HCT116 (cell line): ENCODE results near the gene SHISA4.

ENCODE experiments used
- CTCF ChIP-seq, 3 experiments: fragments of 200-600 bp in 1 of 3; sonication (generic) in 1 of 3; IDR thresholded peaks in 2 of 3; conservative IDR thresholded peaks in 1 of 3; 2 replicates each; pipeline ENCODE4 v1.5.1; 2012 to 2017; ENCODE audit warnings: low read depth in 2 of 3, low read length in 2 of 3, antibody characterized with exemption in 1 of 3, borderline replicate concordance in 1 of 3, control low read depth in 1 of 3, mild to moderate bottlenecking in 1 of 3, mixed read lengths in 1 of 3, mixed run types in 1 of 3, moderate library complexity in 1 of 3; ENCODE audit not compliant: insufficient read depth in 1 of 3
- EZH2 ChIP-seq: fragments of 200-600 bp; sonication (generic); IDR thresholded peaks from 2 replicates; pipeline ENCODE4 v1.6.1; 2017; ENCODE audit warnings: antibody characterized with exemption, mixed run types
- POLR2A ChIP-seq: IDR thresholded peaks from 2 replicates; pipeline ENCODE4 v1.7.0; 2011; ENCODE audit warnings: borderline replicate concordance; ENCODE audit not compliant: insufficient read depth, insufficient read length; ENCODE audit errors: extremely low read depth
- POLR2AphosphoS5 ChIP-seq: IDR thresholded peaks from 2 replicates; pipeline ENCODE4 v1.6.1; 2011; ENCODE audit warnings: mild to moderate bottlenecking, low read depth, low read length, moderate library complexity
- SIN3A ChIP-seq: IDR thresholded peaks from 2 replicates; pipeline ENCODE4 v1.6.1; 2012; ENCODE audit warnings: low read depth
- YY1 ChIP-seq: IDR thresholded peaks from 2 replicates; pipeline ENCODE4 v1.6.1; 2011; ENCODE audit warnings: low read length, low read depth, moderate library complexity, mild to moderate bottlenecking; ENCODE audit not compliant: insufficient replicate concordance; ENCODE audit errors: extremely low read depth
- TF ChIP-seq, protein P1 (sequence below): IDR thresholded peaks from 2 replicates; pipeline ENCODE4 v1.6.1; 2012

- TF ChIP-seq POLR2AphosphoS5 (no peak), CTCF (IDR thresholded peaks at IDR 0.05 in 2 of 3, conservative IDR thresholded peaks at IDR 0.05 in 1 of 3; ENCODE audit: borderline replicate concordance in 1 of 3, insufficient read depth in 1 of 3, low read depth in 2 of 3, low read length in 2 of 3) (peak; percentile 15 to 61 (median 31); a peak in 3 of 6 replicates), POLR2A (no peak), EZH2 (no peak), SIN3A (no peak), YY1 (no peak)
- TF ChIP-seq, protein P1, sequence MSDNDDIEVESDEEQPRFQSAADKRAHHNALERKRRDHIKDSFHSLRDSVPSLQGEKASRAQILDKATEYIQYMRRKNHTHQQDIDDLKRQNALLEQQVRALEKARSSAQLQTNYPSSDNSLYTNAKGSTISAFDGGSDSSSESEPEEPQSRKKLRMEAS = no peak
Observed at GRCh38 chr1:201896951-201897391, 8.3 kb downstream of the SHISA4 start.
